ENCODE results near the gene PI16.

The PI16 gene

DNA sequence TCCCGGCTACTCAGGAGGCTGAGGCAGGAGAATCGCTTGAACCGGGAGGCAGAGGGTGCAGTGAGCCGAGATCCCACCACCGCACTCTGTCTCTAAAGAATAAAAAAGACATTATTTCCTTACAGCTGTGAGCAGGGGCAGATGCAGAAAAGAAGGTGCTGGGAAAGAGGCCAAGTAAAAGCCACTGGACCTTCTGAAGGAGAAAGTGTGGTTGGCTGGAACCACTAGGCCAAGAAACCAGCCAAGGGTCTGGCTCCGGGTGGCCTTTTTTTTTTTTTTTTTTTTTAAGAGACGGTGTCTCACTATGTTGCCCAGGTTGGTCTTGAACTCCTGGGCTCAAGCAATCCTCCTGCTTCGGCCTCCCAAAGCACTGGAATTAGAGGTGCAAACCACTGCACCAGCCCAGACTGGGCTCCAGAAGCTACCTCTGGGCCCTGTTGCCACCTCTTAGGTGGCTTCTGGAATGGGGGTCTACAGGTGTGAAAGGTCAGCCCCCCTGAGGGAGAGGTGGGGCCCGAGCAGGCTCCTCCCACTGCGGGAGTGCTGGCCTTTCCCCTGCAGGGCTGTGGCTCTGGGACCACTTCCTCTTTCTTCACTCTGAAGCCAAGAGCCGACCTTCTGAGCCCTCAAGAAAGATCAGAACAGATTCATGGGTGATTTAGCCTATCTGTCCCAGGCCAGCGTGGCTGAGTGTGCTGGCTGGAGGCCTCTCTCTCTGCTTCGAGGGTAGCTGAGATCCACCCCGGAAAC lies 50.7 kb downstream of the PI16 start, which contains the start of gene FGD2:
Gene FGD2, plus strand, starts transcription at position 595 of the 750 bp plus-strand sequence. CDS start 163 bp downstream, outside the sequence.
- no peak for DNase-seq

DNA sequence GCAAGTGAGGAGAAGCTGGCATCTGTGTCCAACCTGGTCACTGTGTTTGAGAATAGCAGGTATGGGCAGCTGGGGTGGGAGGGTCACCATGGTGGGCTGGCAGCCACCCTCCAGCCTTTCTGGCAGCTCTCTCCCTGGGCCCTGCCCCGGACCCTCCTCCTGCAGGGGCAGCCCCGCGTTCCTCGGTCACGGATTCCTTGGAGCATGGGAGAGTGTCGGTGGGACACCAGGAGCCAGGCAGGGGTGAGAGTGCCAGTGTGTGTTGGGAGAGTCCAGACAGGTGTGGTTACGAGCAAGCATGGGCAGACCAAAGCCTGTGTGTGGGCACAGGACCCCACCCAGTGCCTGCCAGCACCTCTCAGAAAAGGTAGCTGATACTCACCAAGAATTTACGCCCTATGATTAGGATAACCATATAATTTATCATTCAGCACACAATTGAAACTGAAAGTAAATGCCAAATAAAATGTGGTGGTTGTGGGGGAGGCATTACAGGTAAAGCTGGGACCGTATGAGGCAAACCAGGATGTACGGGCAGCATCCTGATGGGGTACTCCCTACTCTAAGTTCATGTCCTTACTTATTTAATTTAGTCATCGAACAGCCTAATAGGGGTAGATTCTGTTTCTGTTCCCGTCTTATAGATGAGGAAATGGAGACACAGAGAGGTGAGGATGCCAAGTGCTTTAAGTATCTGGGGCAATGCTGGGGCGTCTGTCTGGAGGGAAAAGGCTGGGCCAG lies 51.5 kb downstream of the PI16 start:
- no peak for DNase-seq

- DNase-seq = no peak
Measured at GRCh38 chr6:37006793-37007339, 52.3 kb downstream of the PI16 start.

DNA sequence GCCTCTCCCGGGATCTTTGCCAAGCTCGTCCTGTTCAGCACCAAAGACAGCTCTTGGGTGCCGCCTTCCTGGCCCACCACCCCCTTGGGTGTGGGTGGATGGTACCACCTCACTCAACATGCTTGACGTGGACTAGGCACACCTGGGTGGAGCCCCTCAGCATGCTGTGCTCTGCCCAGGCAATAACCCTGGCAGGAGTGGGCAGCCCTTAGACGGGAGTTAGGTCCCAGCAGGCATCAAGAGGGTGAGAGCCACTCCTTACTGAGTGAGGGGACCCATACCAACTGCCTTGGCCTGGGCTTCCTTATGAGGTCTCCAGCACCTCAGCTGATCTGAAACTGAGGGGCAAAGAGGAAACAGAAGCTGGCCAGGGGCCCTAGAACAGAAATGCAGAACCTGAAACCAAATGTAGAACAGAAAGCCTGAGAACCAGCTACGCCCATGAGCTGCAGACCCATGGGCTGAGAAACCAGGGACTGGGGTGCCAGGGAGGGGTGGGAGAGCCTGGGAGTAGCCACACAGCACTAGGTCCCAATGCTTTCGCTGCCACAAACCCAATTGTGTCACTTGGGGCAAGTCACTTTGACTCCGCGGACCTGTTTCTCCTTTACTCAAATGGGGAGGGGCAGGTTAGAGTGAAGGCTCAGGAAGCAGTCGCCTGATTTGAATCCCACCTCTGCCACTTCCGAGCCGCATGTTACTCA lies 53.0 kb downstream of the PI16 start:
- no peak for DNase-seq

GRCh38 chr6:37008484-37009465 lies 54.2 kb downstream of the PI16 start:
- DNase-seq = no peak

GRCh38 chr6:37010402-37010892 lies 55.9 kb downstream of the PI16 start:
- no peak for DNase-seq

- no peak for DNase-seq
Measured at GRCh38 chr6:37011656-37012378, 57.3 kb downstream of the PI16 start.

GRCh38 chr6:37013516-37014491 lies 59.3 kb downstream of the PI16 start:
- no peak for DNase-seq
